ENCODE measurements around the gene FNTB. TPM values are rescaled to one million over a fixed set of nuclear protein-coding genes. Genes with fewer than 3 reads are reported as not detected.

The FNTB gene
- total RNA-seq, 1 donor from 2014 or later, result 19.9 TPM

DNA sequence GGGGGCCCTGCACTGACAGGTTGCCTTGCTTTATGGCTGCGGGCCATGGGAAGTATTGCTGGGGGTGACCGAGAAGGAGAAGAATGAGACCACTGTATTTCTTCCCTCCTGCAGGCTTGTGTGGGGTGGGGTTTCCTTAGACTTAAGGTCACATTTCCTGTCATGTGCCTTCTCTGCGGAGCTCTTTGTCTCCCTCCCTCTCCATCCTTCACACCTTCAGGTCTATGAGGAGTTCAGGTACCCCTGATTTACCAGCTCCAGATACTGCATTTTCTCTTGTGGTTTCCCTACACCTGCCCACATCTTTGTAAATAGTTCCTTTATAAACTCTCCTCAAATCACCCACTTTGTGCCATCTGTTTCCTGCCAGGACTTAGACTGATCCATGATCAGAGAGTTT is 3.6 kb downstream of the FNTB start:
- Histone ChIP-seq H3K4me3 (ENCODE audit: insufficient read depth, low read depth, low read length) (no peak overlapping the region), H4K20me1 (ENCODE audit: insufficient read depth, low read length) (no peaks in the 10 kb centered on the region), H3K27me3 (ENCODE audit: insufficient read depth, low read length) (no peaks in the 10 kb centered on the region), H2AFZ (ENCODE audit: low read depth, low read length) (no peak overlapping the region), H3K27ac (ENCODE audit: low read depth, low read length) (no peak overlapping the region), H3K4me2 (ENCODE audit: low read length) (no peak overlapping the region), H3K36me3 (ENCODE audit: insufficient read depth, low read length) (no peaks in the 10 kb centered on the region), H3K4me1 (ENCODE audit: insufficient read depth, low read length) (peaks cover 4% of the 10 kb centered on the region), H3K9me3 (ENCODE audit: insufficient read depth, low read depth, low read length) (no peaks in the 10 kb centered on the region), H3K9ac (ENCODE audit: low read length) (no peak overlapping the region), H3K79me2 (ENCODE audit: insufficient read depth, low read length) (peaks cover 57% of the 10 kb centered on the region)
- DNase-seq (ENCODE audit: low read depth), result no peak
- Mint-ChIP-seq H3K27ac (ENCODE audit: unreplicated experiment) (no peak overlapping the region), H3K36me3 (ENCODE audit: low read depth, unreplicated experiment) (no peaks in the 10 kb centered on the region), H3K4me1 (ENCODE audit: low read depth, unreplicated experiment) (peaks cover 4% of the 10 kb centered on the region), H3K4me3 (ENCODE audit: unreplicated experiment) (no peak overlapping the region), H3K27me3 (ENCODE audit: low read depth, unreplicated experiment) (peaks cover 4% of the 10 kb centered on the region), H3K9me3 (ENCODE audit: unreplicated experiment) (no peaks in the 10 kb centered on the region)
- FAIRE-seq, result no peak
- no peak for TF ChIP-seq EZH2 (IDR thresholded peaks at IDR 0.05; ENCODE audit: insufficient read depth, low read length)
- no peak for TF ChIP-seq CTCF (IDR thresholded peaks at IDR 0.05; ENCODE audit: insufficient read depth, low read depth, low read length)

DNA sequence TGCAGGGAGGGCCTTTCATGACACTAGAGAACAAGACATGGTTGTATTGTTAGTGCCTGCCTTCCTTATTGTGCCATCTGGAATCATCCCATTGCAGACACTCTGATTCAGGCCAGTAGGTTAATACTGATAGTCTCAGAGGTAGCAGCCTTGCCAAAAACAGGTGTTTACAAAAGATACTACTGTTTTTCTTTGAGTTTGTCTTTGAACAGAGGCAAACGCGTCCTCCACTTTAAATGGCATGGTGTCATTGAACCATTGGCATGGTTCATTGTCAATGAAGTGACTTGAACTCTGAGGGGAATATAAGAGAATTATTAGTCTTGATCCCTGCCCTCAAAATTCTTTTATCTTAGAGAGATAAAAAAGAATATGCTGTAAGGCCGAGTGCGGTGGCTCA is 4.2 kb downstream of the FNTB start:
- H3K4me2 ChIP-seq (ENCODE audit: low read length), result no peak overlapping the region
- H3K27ac ChIP-seq (ENCODE audit: low read depth, low read length), result no peak overlapping the region
- no peak overlapping the region for H2AFZ ChIP-seq (ENCODE audit: low read depth, low read length)
- no peaks in the 10 kb centered on the region for H3K9me3 Mint-ChIP-seq (ENCODE audit: unreplicated experiment)
- H3K36me3 ChIP-seq (ENCODE audit: insufficient read depth, low read length), result no peaks in the 10 kb centered on the region
- DNase-seq (ENCODE audit: low read depth) (no peak), FAIRE-seq (no peak)
- TF ChIP-seq EZH2 (IDR thresholded peaks at IDR 0.05; ENCODE audit: insufficient read depth, low read length), result no peak
- no peak for TF ChIP-seq CTCF (IDR thresholded peaks at IDR 0.05; ENCODE audit: insufficient read depth, low read depth, low read length)
- H3K4me1 ChIP-seq (ENCODE audit: insufficient read depth, low read length), result peaks cover 4% of the 10 kb centered on the region
- no peaks in the 10 kb centered on the region for H3K9me3 ChIP-seq (ENCODE audit: insufficient read depth, low read depth, low read length)
- H3K27me3 ChIP-seq (ENCODE audit: insufficient read depth, low read length), result no peaks in the 10 kb centered on the region
- H3K36me3 Mint-ChIP-seq (ENCODE audit: low read depth, unreplicated experiment), result no peaks in the 10 kb centered on the region
- no peak overlapping the region for H3K4me3 Mint-ChIP-seq (ENCODE audit: unreplicated experiment)
- H3K9ac ChIP-seq (ENCODE audit: low read length), result no peak overlapping the region
- H3K79me2 ChIP-seq (ENCODE audit: insufficient read depth, low read length), result peaks cover 57% of the 10 kb centered on the region
- no peaks in the 10 kb centered on the region for H4K20me1 ChIP-seq (ENCODE audit: insufficient read depth, low read length)
- peaks cover 2% of the 10 kb centered on the region for H3K27me3 Mint-ChIP-seq (ENCODE audit: low read depth, unreplicated experiment)
- H3K4me1 Mint-ChIP-seq (ENCODE audit: low read depth, unreplicated experiment), result peaks cover 4% of the 10 kb centered on the region
- no peak overlapping the region for H3K27ac Mint-ChIP-seq (ENCODE audit: unreplicated experiment)
- H3K4me3 ChIP-seq (ENCODE audit: insufficient read depth, low read depth, low read length), result no peak overlapping the region

DNA sequence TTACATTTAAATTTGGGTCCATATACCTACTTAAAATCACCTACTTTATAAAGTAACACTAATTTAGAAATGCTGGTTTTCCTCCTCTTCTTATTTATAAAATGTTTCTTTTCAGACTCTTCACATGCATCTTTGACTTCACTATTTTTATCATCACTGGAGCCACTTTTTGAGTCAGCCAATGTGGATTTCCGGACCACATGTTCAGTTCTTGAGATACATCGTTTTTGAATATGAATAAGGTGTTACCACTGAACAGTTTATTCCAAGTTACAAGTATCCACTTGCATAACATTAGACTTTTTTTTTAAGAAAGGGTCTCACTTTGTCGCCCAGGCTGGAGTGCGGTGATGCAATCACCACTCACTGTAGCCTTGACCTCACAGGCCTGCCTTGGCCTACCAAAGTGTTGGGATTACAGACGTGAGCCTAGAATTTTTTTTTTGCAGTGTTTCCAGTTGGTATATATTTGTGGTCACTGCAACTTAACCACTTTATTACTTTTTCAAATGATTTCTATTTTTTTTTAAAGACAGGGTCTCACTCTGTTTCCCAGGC is 5.7 kb downstream of the FNTB start:
- Mint-ChIP-seq H3K27me3 (ENCODE audit: low read depth, unreplicated experiment) (no peaks in the 10 kb centered on the region), H3K27ac (ENCODE audit: unreplicated experiment) (no peak overlapping the region), H3K9me3 (ENCODE audit: unreplicated experiment) (no peaks in the 10 kb centered on the region), H3K4me3 (ENCODE audit: unreplicated experiment) (no peak overlapping the region), H3K36me3 (ENCODE audit: low read depth, unreplicated experiment) (no peaks in the 10 kb centered on the region), H3K4me1 (ENCODE audit: low read depth, unreplicated experiment) (peaks cover 6% of the 10 kb centered on the region)
- Histone ChIP-seq H3K36me3 (ENCODE audit: insufficient read depth, low read length) (no peaks in the 10 kb centered on the region), H3K9ac (ENCODE audit: low read length) (no peak overlapping the region), H4K20me1 (ENCODE audit: insufficient read depth, low read length) (no peaks in the 10 kb centered on the region), H3K27ac (ENCODE audit: low read depth, low read length) (no peak overlapping the region), H2AFZ (ENCODE audit: low read depth, low read length) (no peak overlapping the region), H3K4me2 (ENCODE audit: low read length) (no peak overlapping the region), H3K9me3 (ENCODE audit: insufficient read depth, low read depth, low read length) (no peaks in the 10 kb centered on the region), H3K79me2 (ENCODE audit: insufficient read depth, low read length) (peaks cover 62% of the 10 kb centered on the region), H3K4me3 (ENCODE audit: insufficient read depth, low read depth, low read length) (no peak overlapping the region), H3K27me3 (ENCODE audit: insufficient read depth, low read length) (no peaks in the 10 kb centered on the region), H3K4me1 (ENCODE audit: insufficient read depth, low read length) (no peaks in the 10 kb centered on the region)
- FAIRE-seq, result no peak
- DNase-seq (ENCODE audit: low read depth), result no peak
- TF ChIP-seq CTCF (IDR thresholded peaks at IDR 0.05; ENCODE audit: insufficient read depth, low read depth, low read length) (no peak), EZH2 (IDR thresholded peaks at IDR 0.05; ENCODE audit: insufficient read depth, low read length) (no peak)

Data from astrocyte (in vitro differentiated cells and primary cell).